ENCODE data around the gene GREM1. TPM values are rescaled to one million over a fixed set of nuclear protein-coding genes. Genes with fewer than 3 reads are reported as not detected.

The GREM1 gene
- 2.8 TPM for total RNA-seq

DNA sequence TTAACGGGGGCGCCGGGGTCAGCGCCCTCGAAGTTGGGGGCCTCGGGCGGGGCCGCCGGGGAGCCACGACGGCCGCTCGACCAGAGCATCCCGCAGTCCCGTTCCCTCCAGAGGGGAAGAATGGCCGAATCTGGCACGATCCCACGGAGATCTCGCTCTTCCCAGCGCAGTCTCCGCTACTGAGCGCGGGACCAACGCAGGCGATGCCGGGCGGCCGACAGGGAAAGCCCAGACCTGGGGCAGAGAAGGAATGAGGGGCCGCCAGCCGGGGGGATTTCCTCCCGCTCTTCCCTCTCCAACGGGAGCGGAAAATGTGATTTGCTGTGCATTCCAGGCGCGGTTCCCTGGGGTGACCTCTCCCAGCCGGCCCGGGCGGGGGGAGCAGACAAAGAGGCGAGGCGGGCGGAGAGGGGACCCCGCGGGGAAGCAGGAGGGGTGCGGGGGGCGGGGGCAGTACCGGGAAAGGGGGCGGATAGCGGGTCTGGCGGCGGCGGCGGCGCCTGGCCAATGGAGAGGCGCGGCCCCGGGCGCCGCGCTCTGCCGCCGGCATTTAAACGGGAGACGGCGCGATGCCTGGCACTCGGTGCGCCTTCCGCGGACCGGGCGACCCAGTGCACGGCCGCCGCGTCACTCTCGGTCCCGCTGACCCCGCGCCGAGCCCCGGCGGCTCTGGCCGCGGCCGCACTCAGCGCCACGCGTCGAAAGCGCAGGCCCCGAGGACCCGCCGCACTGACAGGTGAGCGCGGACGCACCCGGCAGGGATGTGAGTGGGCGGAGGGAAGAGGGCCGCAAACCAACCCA lies at the start of gene GREM1:
GREM1 (plus strand) TSS at position 579 of the 801 bp plus-strand sequence. CDS start 12,687 bp downstream, outside the sequence.

Other genes with a start within 250 kb of the GREM1 start
- 3.1 TPM for gene GOLGA8N, start 124.5 kb upstream of the GREM1 start, total RNA-seq
- 15.3 TPM for gene ARHGAP11A, start 102.5 kb upstream of the GREM1 start, total RNA-seq
- 134 TPM for gene SCG5, start 76.3 kb upstream of the GREM1 start, total RNA-seq

Measured in parietal lobe (tissue), 1 donor.